HS-27A (cell line): ENCODE measurements around the gene ARMC5.
"Not testable (repeated sequence)": the region's sequence is repeated elsewhere in the genome, so short reads cannot be mapped to it uniquely, and the experiment has no call there.

ENCODE experiments used
- DNase-seq: peaks from one replicate; pipeline ENCODE4 v3.0.0-alpha.2; 2012; ENCODE audit warnings: low read depth, missing footprints

ARMC5 gene

DNA sequence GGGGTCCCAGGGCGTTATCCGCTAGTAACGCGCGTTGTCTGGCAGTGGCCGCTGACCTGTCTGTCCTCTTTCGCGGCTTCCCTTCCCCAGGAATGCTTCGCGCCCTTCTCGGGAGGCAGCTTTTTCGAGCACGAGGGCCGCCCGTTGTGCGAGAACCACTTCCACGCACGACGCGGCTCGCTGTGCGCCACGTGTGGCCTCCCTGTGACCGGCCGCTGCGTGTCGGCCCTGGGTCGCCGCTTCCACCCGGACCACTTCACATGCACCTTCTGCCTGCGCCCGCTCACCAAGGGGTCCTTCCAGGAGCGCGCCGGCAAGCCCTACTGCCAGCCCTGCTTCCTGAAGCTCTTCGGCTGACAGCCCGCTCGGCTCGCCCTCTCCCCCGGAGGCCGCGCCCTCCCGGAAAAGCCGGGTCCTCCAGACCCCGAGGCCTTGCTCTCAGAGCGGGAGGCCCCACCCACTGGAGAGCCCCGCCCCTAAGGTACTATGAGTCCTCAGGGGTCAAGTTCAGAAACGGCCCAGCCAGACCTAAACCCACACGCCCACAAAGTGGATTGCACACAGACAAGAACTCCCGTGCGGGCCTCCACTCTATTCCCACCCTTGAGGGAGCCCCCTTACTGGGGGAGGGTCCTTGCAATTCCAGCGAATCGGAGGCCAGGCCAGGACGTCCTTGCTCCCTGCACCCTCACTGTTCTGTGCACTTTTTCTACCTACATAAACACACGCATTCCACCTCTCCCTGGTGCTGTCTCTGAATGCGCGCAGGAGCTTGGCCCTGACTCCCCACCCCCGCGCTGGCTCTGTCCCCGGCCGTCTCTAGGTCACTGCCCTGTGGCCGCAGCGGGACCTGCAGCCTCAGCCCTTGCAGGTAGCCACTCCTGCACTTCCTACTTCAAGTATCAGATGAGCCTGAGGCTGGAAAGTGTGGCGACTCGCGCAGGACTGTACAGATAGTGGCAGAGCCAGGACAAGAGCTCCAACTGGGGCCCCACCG lies 18.2 kb downstream of the ARMC5 start:
- DNase-seq = no peak

DNA sequence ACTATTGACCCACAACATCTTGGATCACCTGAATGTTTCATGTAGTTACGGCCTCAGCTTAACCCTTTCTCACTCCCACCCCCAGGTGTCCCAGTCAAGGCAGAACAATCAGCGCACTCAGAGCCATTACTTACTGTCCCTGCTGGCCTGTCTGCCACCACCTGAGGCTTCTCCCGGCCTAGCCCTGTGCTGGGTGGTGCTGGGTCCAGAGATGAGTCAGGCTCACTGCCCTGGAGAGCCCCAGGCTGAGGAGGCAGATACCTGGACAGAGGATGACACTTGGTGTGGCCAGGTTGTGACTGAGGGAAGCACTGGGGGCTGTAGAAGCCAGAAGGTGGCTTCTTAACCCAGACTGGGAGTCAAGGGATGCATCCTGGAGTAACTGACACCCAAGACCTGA lies 19.7 kb downstream of the ARMC5 start:
- no peak for DNase-seq

DNA sequence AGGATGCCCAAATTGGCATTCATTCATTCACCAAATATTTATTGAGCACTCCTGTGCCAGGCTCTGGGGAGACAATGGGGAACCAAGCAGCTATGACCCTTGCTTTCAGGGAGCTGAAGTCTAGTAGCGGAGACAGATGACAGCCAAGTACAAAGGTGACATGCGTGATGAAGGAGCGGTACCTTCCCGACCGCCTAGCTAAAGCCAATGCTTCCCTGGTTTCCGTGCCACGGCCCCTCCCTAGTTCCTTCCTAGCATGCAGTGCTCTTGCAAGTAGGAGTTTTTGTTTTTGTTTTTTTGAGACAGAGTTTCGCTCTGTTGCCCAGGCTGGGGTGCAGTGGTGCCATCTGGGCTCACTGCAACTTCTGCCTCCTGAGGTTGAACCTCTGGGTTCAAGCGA lies 20.4 kb downstream of the ARMC5 start:
- no peak for DNase-seq

DNA sequence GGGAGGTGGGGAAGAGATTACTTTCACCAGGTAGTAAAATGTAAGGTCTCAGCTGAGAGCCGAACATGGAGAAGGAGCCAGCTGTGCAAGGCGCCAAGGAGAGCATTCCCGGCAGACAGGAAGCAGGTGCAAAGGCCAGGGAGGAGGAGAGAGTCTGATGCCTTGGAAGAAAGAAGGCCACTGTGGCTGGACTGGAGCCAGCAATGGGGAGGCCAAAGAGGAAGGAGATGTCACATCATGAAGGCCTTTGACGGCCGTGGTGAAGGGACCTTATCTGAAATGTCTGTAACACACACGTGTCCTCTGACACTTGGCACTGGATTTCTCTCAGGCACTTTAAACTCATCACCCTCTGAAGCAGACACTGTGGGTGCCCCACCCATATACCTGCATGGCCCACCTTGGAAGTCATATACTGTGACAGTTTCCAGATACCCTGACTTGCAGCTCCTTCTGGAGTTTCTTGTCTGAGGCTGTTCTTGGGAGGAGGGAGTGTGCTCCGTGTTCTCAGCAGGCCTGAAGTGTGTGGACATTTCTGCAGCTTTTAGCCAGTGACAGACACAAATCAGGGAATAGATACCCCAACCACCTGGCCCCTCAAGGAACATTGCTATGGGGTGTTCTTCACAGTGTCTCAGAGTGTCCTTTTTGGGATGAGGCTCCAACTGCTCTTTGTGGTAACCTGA lies 21.7 kb downstream of the ARMC5 start:
- DNase-seq = no peak

DNA sequence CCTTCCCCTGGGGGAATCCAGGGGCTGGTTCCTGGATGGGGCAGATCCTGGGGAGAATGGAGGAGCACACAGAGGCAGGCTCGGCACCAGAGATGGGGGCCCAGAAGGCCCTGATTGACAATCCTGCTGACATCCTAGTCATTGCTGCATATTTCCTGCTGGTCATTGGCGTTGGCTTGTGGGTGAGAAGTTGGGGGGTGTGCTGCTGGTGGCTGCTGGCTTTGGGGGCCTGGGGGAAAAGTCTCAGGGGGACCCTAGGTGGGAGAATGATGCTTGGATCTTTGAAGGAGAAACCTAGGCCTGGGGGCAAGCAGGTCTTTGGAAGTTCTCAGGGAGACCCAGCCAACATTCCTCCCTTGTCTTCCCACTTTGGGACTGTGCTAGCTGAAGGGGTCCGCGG lies 23.8 kb downstream of the ARMC5 start, which contains the start of gene SLC5A2:
SLC5A2 (plus strand) TSS at position 43 of the 400 bp plus-strand sequence; CDS start at position 57, 14 bp downstream.
- DNase-seq = no peak

DNA sequence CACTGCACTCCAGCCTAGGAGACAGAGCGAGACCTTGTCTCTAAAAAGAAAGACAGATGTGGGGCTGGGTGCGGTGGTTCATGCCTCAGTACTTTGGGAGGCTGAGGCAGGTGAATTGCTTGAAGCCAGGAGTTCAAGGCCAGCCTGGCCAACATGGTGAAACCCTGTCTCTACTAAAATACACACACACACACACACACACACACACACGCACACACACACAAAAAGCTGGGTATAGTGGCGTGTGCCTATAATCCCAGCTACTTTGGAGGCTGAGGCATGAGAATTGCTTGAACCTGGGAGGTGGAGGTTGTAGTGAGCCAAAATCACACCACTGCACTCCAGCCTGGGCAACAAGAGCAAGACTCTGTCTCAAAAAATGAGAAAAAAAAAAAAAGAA lies 24.7 kb downstream of the ARMC5 start:
- not testable (repeated sequence) for DNase-seq

DNA sequence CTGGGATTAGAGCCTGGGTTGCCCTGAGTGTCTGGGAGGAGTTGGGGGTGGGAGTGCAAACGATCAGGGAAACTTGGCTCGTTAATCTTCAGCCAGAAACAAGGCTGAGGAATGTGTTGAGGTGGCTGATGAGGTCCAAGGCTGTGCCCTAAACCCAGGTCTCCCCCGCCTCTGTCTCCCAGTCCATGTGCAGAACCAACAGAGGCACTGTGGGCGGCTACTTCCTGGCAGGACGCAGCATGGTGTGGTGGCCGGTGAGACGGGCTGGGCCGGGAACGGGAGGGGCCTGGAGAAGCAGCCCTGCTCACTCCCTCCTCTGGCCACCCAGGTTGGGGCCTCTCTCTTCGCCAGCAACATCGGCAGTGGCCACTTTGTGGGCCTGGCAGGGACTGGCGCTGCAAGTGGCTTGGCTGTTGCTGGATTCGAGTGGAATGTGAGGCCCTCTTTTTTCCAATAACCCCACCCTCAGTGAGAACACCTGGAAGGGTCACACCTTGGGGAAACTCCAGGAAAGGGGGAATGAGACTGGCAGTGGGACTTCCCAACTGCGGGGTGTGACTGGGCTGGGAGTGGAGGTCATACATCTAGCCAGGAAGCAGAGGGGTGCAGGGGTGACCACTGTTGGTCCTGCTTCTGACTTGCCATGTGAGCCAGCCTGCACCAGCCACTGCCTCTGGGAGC lies 25.3 kb downstream of the ARMC5 start:
- DNase-seq = no peak

DNA sequence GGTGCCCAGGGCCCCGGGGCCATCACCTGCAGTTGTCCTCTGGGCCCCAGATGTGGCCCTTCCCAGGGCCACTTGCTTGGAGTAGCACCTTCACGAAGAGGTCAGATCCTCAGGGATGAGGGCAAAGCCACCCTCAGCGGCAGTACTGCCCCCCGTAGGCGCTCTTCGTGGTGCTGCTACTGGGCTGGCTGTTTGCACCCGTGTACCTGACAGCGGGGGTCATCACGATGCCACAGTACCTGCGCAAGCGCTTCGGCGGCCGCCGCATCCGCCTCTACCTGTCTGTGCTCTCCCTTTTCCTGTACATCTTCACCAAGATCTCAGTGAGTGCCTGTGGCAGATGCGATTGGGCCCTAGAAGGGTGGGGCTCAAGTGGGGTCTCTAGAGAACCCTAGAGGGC lies 26.3 kb downstream of the ARMC5 start:
- no peak for DNase-seq

DNA sequence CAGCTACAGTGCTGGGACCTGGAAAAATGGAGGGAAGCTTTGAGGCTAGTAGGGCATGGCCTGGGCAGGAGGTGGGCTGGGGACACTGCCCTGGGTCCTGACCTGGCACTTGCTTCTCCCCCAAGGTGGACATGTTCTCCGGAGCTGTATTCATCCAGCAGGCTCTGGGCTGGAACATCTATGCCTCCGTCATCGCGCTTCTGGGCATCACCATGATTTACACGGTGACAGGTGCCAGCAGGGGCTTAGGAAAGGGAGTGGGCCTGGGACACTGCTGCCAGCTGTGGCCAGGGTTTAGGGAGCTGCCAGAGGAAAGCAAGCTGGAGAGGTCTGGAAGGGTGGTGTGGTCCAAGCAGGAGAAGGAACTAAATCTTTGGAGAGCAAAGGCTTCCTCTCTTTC lies 26.7 kb downstream of the ARMC5 start:
- no peak for DNase-seq

DNA sequence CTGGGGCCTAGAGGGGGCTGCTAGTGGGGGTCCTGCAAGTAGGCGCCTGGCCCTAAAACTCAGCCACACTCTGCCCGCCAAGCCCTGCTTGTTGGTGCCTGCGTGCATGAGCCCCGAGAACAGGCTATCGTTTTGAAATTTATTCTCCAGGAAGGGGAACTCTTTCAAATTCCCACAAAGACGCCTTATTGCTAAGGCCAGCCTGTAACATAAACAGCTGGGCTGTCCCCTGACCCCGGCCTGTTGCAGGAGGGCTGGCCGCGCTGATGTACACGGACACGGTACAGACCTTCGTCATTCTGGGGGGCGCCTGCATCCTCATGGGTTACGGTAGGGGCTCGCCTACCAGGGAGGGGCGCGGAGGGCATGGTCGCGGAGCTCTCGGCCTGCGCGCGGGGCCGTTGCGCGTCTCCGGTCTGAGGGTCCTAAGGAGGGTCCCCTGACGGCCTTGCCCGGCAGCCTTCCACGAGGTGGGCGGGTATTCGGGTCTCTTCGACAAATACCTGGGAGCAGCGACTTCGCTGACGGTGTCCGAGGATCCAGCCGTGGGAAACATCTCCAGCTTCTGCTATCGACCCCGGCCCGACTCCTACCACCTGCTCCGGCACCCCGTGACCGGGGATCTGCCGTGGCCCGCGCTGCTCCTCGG lies 27.9 kb downstream of the ARMC5 start:
- no peak for DNase-seq

DNA sequence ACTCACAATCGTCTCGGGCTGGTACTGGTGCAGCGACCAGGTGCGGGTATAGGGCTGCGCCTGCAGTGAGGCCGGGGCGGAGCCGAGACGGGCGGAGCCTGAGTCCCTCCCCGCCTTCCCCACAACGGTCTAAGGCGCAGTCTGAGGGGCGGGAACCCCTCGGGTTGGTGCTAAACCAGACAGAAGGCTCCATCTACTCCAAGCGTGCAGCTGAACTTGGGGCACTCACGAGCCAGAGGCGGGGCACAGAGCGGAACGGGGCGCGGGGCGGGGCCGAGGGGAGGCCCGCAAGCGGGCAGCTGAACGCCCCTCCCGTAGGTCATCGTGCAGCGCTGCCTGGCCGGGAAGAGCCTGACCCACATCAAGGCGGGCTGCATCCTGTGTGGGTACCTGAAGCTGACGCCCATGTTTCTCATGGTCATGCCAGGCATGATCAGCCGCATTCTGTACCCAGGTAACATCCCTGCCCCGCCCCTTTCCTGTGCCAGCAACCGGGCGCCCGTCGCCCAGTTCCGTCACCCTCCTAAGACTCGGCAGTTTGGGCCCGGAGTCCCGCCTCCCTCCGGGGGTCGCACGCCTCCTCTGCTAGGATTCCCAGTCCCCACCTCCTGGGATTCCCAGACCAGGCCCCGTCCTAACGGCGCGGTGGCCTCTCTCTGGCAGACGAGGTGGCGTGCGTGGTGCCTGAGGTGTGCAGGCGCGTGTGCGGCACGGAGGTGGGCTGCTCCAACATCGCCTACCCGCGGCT lies 28.6 kb downstream of the ARMC5 start:
- no peak for DNase-seq

DNA sequence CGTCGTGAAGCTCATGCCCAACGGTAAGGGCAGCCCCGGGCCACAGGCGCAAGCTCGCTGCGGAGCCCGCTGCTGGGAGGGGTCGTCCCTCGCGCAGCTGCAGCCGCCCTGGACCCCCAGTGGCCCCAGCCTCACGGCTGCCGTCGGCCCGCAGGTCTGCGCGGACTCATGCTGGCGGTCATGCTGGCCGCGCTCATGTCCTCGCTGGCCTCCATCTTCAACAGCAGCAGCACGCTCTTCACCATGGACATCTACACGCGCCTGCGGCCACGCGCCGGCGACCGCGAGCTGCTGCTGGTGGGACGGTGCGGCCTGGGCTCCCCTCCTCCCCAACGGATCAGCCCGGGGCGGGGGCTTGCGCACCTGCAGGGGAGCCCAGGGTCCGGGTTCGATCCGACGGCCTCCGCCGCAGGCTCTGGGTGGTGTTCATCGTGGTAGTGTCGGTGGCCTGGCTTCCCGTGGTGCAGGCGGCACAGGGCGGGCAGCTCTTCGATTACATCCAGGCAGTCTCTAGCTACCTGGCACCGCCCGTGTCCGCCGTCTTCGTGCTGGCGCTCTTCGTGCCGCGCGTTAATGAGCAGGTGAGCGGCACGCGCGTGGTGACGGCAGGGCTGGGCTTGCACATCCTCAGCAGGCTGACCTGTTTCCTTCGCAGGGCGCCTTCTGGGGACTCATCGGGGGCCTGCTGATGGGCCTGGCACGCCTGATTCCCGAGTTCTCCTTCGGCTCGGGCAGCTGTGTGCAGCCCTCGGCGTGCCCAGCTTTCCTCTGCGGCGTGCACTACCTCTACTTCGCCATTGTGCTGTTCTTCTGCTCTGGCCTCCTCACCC lies 29.4 kb downstream of the ARMC5 start:
- no peak for DNase-seq

DNA sequence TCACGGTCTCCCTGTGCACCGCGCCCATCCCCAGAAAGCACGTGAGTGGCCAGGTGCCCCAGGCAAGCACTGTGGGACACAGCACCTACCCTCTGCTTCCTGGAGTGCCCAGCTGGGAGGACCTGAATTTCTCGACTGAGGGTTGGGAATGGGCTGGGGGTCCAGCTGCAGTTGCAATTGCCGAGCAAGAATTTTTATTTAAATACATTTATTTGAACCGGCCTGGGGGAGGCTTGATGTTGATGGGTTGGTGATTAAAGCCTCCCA lies 29.9 kb downstream of the ARMC5 start:
- no peak for DNase-seq

DNA sequence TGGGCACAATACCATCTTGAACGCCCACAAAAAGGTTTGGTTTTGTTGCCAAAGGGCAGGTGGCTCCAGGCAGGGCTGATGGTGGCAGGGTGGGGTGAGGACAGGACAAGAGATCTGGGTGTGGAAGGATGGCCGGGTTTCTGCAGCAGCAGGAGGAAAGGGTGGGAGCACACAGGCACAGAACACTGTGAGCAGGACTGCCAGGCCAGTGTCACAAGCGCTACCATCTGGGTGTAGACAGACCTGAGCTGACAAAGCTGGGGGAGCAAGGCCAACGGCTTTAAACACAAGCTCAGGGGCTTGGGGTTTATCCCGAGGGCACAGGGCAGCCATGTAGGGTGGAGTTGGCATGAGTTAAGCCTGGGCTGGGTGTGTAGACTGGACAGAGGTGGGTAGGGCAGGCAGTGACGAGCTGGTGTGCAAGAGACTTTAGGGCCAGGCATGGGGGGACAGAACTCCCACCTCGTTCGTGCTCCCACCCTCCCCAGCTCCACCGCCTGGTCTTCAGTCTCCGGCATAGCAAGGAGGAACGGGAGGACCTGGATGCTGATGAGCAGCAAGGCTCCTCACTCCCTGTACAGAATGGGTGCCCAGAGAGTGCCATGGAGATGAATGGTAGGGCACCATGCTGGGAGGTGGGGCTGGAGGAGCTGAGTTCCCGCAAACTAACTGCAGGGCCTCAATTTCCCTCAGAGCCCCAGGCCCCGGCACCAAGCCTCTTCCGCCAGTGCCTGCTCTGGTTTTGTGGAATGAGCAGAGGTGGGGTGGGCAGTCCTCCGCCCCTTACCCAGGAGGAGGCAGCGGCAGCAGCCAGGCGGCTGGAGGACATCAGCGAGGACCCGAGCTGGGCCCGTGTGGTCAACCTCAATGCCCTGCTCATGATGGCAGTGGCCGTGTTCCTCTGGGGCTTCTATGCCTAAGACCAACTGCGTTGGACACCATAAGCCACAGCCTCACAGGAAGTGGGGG lies 30.6 kb downstream of the ARMC5 start:
- no peak for DNase-seq

DNA sequence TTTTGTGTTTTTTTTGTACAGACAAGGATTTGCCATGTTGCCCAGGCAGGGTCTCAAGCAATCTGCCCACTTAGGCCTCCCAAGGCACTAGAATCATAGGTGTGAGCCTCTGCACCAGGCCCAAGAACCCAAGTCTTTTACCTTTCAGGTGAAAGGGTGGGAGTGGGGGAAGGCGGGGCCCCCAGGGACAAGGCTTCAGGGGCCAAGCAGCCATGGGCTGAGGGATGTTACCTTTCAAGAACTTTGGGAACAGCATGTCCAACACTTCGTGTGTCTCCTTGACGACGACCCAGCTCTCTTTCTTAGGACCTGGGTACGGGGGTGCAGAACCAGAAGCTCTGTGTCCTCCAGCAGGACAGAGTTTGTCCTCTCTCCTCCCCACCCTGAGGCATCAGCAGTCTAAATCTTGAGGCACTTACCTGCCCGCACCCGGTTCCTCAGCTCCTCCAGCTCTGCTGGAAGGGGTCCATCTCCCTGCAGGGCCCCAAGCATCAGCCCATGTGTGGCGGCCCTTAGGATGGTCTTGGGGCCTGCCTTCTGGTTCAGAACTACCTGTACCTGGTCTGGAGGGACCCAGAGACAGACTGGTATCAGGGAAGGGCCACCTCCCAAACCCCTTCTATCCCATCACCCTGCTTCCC lies 32.6 kb downstream of the ARMC5 start:
- no peak for DNase-seq

DNA sequence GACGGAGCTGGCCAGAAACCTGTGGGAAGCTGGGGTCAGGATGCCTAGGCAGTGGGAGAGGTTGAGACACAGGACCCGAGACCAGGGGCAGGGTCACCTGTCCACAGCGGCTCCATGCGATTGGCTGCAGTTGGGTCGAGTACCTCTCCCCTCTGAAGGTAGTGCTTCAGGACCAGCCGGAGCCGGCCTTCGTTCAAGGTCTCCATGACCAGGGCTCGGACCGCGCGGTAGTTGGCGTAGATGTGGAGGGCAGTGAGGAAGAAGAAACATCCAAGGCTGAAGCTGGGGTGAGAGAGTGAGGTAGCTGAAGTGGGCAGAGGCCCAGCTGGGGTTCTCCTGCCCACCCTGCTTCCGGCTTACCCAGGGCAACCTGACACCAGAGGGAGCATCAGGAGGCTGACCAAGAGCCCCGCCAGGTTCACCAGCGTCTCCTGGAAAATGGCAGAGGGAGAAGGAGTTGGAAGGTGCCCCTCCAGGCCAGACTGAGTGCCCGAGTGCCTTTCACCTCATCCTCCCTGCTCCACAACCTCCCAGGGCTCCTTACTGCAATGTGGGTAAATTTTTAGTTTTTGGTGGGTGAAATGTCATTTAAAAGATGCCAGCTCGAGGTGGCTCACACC lies 34.3 kb downstream of the ARMC5 start:
- DNase-seq = no peak

DNA sequence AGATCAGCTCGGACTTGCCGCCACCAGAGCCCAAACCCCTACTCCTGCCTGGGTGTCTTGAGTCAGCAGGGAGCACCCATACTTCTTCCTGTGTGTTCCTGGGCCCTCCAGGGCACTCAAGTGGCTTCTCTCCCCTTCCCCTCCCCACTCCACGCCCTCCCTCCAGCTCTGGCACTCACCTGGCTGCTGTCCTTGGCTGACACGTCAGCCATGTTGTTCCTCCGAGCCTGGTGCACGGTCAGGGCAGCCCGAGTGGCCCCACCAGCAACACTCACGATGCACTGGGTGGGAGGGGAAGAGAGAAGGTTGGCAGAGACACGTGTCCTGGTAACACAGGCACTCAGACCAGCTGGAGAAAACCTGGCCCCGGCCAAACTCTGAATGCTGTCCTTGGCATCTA lies 37.4 kb downstream of the ARMC5 start:
- no peak for DNase-seq

DNA sequence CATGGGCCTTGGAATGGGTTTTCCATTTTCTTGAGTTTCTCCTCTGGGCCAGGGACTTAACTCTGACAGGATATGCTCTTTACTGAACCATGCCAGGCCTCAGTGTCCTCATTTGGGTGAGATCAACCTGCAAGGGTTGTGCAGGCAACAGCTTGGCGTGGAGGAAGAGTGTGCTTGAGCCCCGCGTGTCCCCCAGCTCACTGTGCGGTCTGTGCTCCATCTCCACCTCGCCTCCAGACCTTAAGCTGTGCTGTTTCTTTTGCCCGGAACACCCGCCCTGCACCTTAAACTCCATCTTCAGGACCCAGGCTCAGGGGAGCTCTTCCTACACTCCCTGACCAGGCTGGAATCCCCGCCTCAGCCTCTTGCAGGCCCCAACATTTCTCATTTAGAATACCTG lies 39.2 kb downstream of the ARMC5 start:
- DNase-seq = no peak

DNA sequence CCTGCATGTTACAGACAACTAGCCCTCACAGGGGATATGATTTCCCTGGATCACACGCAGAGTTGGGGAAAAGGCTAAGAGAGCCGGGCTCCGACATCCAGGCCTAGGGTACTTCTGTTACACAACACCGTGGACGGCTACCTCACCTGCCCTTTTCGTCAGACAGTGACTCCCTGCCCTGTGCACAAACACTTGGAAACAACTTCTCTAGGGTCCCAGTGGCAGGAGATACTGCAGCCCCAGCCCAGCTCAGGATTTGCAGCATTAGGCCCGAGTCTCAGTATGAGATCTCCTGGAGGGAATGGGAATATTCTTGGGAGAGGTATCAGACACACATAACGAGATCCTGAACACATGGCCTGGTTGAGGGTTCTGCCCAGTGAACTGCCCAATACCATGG lies 40.6 kb downstream of the ARMC5 start:
- DNase-seq = no peak
